HCT116 (cell line): ENCODE data around the gene KATNIP. TPM values are rescaled to one million over a fixed set of nuclear protein-coding genes. Genes with fewer than 3 reads are reported as not detected.

Experiments
- ATAC-seq: fragments of 200-7000 bp; cut with Tn5 transposase; 2 replicates; pipeline ENCODE4 v1.9.1; 2020; ENCODE audit warnings: mild to moderate bottlenecking, moderate library complexity
- BruUV-seq: library from RNA; stranded (reverse); fragments of 400-500 nt; replicated peaks from 2 replicates; lab custom pipeline; 2021; lab: Mats Ljungman, UMichigan
- CTCF ChIA-PET: fragments of 300-600 bp; sonication (Branson Sonifier 250); formaldehyde crosslinking; loops from one replicate; lab custom pipeline; 2021; ENCODE audit warnings: antibody characterized with exemption; lab: Charles Lee
- POLR2A ChIA-PET: fragments of 300-600, 350-600 bp; sonication (Branson Sonifier 250); formaldehyde crosslinking; loops from one replicate; lab custom pipeline; 2021; ENCODE audit warnings: antibody characterized with exemption; lab: Charles Lee
- RAD21 ChIA-PET, 2 experiments: fragments of 300-600 bp; sonication (Branson Sonifier 250); formaldehyde crosslinking; loops; one replicate each; lab custom pipeline; 2023; ENCODE audit warnings: low total read pairs in 2 of 2; ENCODE audit not compliant: uncharacterized antibody in 2 of 2, unreplicated experiment in 2 of 2, low non-redundant PET in 1 of 2; lab: Charles Lee
- DNase-seq: peaks from one replicate; pipeline ENCODE4 v3.0.0-alpha.2; 2010; ENCODE audit warnings: low read depth, low spot score
- H2AFZ ChIP-seq: fragments of 200-600 bp; shearing (Covaris generic), sonication (generic); 2 replicates; pipeline ENCODE4 v1.6.1; 2017; ENCODE audit warnings: low read depth, mixed run types, mixed read lengths, antibody characterized with exemption, low read length; ENCODE audit not compliant: poor library complexity, severe bottlenecking
- H3K27ac ChIP-seq: 2 replicates; pipeline ENCODE4 v1.5.1; 2012; ENCODE audit warnings: low read depth, low read length
- H3K27me3 ChIP-seq: fragments of 200-600 bp; sonication (generic); 2 replicates; pipeline ENCODE4 v1.6.1; 2016; ENCODE audit warnings: mixed run types, low read length, mixed read lengths; ENCODE audit not compliant: insufficient read depth
- H3K36me3 ChIP-seq, 2 experiments: fragments of 200-500 bp in 1 of 2; fragments of 200-600 bp in 1 of 2; sonication (Bioruptor generic) in 1 of 2; sonication (generic) in 1 of 2; 2 replicates each; pipeline versions ENCODE4 v1.5.1 to v1.6.1; 2014 to 2016; ENCODE audit warnings: low read length in 2 of 2, inconsistent platforms in 1 of 2, mixed read lengths in 1 of 2, mixed run types in 1 of 2; ENCODE audit not compliant: insufficient read depth in 2 of 2, control insufficient read depth in 1 of 2
- H3K4me1 ChIP-seq, 2 experiments: fragments of 200-600 bp in 1 of 2; sonication (generic) in 1 of 2; 2 replicates each; pipeline versions ENCODE4 v1.5.1 to v1.6.1; 2012 to 2017; ENCODE audit warnings: low read length in 2 of 2, inconsistent platforms in 1 of 2, mild to moderate bottlenecking in 1 of 2, mixed read lengths in 1 of 2, mixed run types in 1 of 2, moderate library complexity in 1 of 2; ENCODE audit not compliant: insufficient read depth in 2 of 2, control insufficient read depth in 1 of 2
- H3K4me2 ChIP-seq: fragments of 200-600 bp; sonication (generic); 2 replicates; pipeline ENCODE4 v1.6.1; 2017; ENCODE audit warnings: mixed run types, low read length, mixed read lengths
- H3K4me3 ChIP-seq, 2 experiments: fragments of 200-600 bp in 1 of 2; sonication (generic) in 1 of 2; replicated peaks in 1 of 2; 2 replicates each; pipeline ENCODE4 v1.5.1; 2011 to 2016; ENCODE audit warnings: low read length in 2 of 2, control low read depth in 1 of 2, low read depth in 1 of 2, mild to moderate bottlenecking in 1 of 2, mixed read lengths in 1 of 2, mixed run types in 1 of 2
- H3K79me2 ChIP-seq: fragments of 200-600 bp; sonication (generic); 2 replicates; pipeline ENCODE4 v1.6.1; 2017; ENCODE audit warnings: mild to moderate bottlenecking, mixed run types, low read length, moderate library complexity, mixed read lengths; ENCODE audit not compliant: insufficient read depth
- H3K9ac ChIP-seq: fragments of 200-600 bp; sonication (generic); 2 replicates; pipeline ENCODE4 v1.6.1; 2016; ENCODE audit warnings: low read length, mixed read lengths
- H3K9me2 ChIP-seq: fragments of 200-600 bp; sonication (generic), shearing (Covaris generic); 2 replicates; pipeline ENCODE4 v1.6.1; 2017; ENCODE audit warnings: mixed run types, mild to moderate bottlenecking, moderate library complexity; ENCODE audit not compliant: insufficient read depth
- H3K9me3 ChIP-seq, 2 experiments: fragments of 200-500 bp in 1 of 2; fragments of 200-600 bp in 1 of 2; sonication (Bioruptor generic) in 1 of 2; sonication (generic) in 1 of 2; 2 replicates each; pipeline ENCODE4 v1.6.1; 2014 to 2017; ENCODE audit warnings: low read length in 2 of 2, mixed read lengths in 2 of 2, inconsistent platforms in 1 of 2, low read depth in 1 of 2, mild to moderate bottlenecking in 1 of 2, mixed run types in 1 of 2, moderate library complexity in 1 of 2; ENCODE audit not compliant: control insufficient read depth in 1 of 2, insufficient read depth in 1 of 2
- H4K20me1 ChIP-seq: fragments of 200-600 bp; sonication (generic), shearing (Covaris generic); 2 replicates; pipeline ENCODE4 v1.6.1; 2017; ENCODE audit warnings: mixed run types, mild to moderate bottlenecking, moderate library complexity; ENCODE audit not compliant: insufficient read depth
- ELF1 ChIP-seq: IDR thresholded peaks from 2 replicates; pipeline ENCODE4 v1.6.1; 2012; ENCODE audit warnings: low read depth, borderline replicate concordance
- FOSL1 ChIP-seq: IDR thresholded peaks from 2 replicates; pipeline ENCODE4 v1.6.1; 2012; ENCODE audit warnings: low read depth
- JUND ChIP-seq: IDR thresholded peaks from 2 replicates; pipeline ENCODE4 v1.6.1; 2012
- POLR2A ChIP-seq: IDR thresholded peaks from 2 replicates; pipeline ENCODE4 v1.7.0; 2011; ENCODE audit warnings: borderline replicate concordance; ENCODE audit not compliant: insufficient read depth, insufficient read length; ENCODE audit errors: extremely low read depth
- RAD21 ChIP-seq: IDR thresholded peaks from 2 replicates; pipeline ENCODE4 v1.6.1; 2012; ENCODE audit warnings: low read depth, mild to moderate bottlenecking
- SIN3A ChIP-seq: IDR thresholded peaks from 2 replicates; pipeline ENCODE4 v1.6.1; 2012; ENCODE audit warnings: low read depth
- SP1 ChIP-seq: IDR thresholded peaks from 2 replicates; pipeline ENCODE4 v1.6.1; 2012; ENCODE audit warnings: low read depth
- SRF ChIP-seq: IDR thresholded peaks from 2 replicates; pipeline ENCODE4 v1.6.1; 2012; ENCODE audit warnings: low read depth
- YY1 ChIP-seq: IDR thresholded peaks from 2 replicates; pipeline ENCODE4 v1.6.1; 2011; ENCODE audit warnings: low read length, low read depth, moderate library complexity, mild to moderate bottlenecking; ENCODE audit not compliant: insufficient replicate concordance; ENCODE audit errors: extremely low read depth
- intact Hi-C: fragments of 100-400 bp; cut with micrococcal nuclease; formaldehyde crosslinking; loops from 2 replicates; pipeline ENCODE4 v1.10.0; 2022
- total RNA-seq: library from RNA; stranded (reverse); gene quantifications from one replicate; pipeline ENCODE4 v1.2.1, GENCODE V29; 2021; ENCODE audit not compliant: unreplicated experiment
- TF ChIP-seq, protein P1 (sequence below): IDR thresholded peaks from 2 replicates; pipeline ENCODE4 v1.6.1; 2012; ENCODE audit warnings: low read depth
- TF ChIP-seq, protein P2 (sequence below), 3 experiments: fragments of 200-600 bp in 1 of 3; sonication (generic) in 1 of 3; IDR thresholded peaks in 2 of 3; conservative IDR thresholded peaks in 1 of 3; 2 replicates each; pipeline ENCODE4 v1.5.1; 2012 to 2017; ENCODE audit warnings: low read depth in 2 of 3, low read length in 2 of 3, antibody characterized with exemption in 1 of 3, borderline replicate concordance in 1 of 3, control low read depth in 1 of 3, mild to moderate bottlenecking in 1 of 3, mixed read lengths in 1 of 3, mixed run types in 1 of 3, moderate library complexity in 1 of 3; ENCODE audit not compliant: insufficient read depth in 1 of 3

Gene KATNIP
- total RNA-seq, 1 experiment from 2014 or later, result 23.8 TPM

DNA sequence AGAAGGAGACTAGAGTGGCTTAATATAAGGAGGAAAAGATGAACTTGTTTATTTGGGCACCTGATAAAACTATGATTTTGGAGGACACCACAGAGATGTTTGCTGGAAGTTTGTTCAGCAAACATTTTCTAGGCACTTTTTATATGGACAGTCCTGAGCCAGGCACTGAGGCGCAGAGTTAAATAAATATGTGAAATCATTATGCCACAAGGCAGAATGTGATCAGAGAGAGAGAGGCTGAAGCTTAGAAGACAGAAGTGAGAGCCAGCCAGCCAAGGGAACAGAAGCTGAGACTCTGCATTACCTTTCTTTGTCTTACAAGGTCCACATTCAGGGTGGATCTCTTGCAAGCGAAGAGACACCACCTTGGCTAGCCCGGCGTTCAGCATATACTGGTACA lies 21.6 kb upstream of the KATNIP start:
- intact Hi-C loops, result no loop called here
- DNase-seq (no peak), ATAC-seq (no peak)
- no peak overlapping the region for H2AFZ ChIP-seq
- no peak overlapping the region for H3K27ac ChIP-seq
- ChIA-PET RAD21 (no interaction called here), POLR2A (no interaction called here), CTCF (no interaction called here)
- H3K79me2 ChIP-seq, result no peaks in the 10 kb centered on the region
- H3K9me3 ChIP-seq, result no peaks in the 10 kb centered on the region
- no peak overlapping the region for H3K4me3 ChIP-seq
- H3K27me3 ChIP-seq, result no peaks in the 10 kb centered on the region
- TF ChIP-seq YY1, result no peak
- no peak for TF ChIP-seq SP1
- TF ChIP-seq POLR2A, result no peak
- peaks cover 59% of the 10 kb centered on the region in 2 experiments; a peak in 3 of 4 replicates for H3K36me3 ChIP-seq
- BruUV-seq, result no TSS peak
- H3K9me2 ChIP-seq, result no peaks in the 10 kb centered on the region
- H3K9ac ChIP-seq, result no peak overlapping the region
- no peaks in the 10 kb centered on the region for H4K20me1 ChIP-seq
- no peak overlapping the region for H3K4me2 ChIP-seq
- H3K4me1 ChIP-seq, result no peaks in the 10 kb centered on the region

DNA sequence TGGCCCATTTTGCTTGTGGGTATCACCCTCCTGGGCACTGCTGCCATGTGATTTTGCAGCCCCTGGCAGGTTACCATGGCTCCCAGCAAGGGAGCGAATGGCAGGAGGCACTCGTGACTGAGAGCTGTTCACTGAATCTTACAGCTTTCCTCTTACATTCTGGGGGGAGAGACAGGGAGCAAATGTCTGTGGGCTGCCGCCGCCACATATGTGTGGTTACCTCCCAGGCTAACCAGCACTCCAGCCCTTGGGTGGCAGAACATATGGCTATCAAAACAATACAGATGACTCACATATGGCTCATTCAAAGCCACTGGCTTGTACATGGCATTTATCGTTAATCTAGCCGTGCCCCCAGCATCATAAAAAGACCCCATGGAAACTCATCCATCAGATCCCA lies 20.0 kb upstream of the KATNIP start:
- Histone ChIP-seq H2AFZ (no peak overlapping the region), H3K36me3 (peaks cover 55 to 59% of the 10 kb centered on the region in 2 experiments), H3K79me2 (no peaks in the 10 kb centered on the region), H3K9me3 (no peaks in the 10 kb centered on the region), H3K9ac (no peak overlapping the region), H3K4me1 (no peaks in the 10 kb centered on the region), H3K27me3 (no peaks in the 10 kb centered on the region), H3K27ac (no peak overlapping the region), H4K20me1 (no peaks in the 10 kb centered on the region), H3K4me3 (no peak overlapping the region), H3K9me2 (no peaks in the 10 kb centered on the region), H3K4me2 (no peak overlapping the region)
- CTCF ChIA-PET, result no interaction called here
- DNase-seq (no peak), ATAC-seq (no peak)
- RAD21 ChIA-PET, result no interaction called here
- POLR2A ChIA-PET, result no interaction called here
- no TSS peak for BruUV-seq
- no peak for TF ChIP-seq FOSL1
- no peak for TF ChIP-seq ELF1
- no peak for TF ChIP-seq SIN3A
- TF ChIP-seq, protein P1, sequence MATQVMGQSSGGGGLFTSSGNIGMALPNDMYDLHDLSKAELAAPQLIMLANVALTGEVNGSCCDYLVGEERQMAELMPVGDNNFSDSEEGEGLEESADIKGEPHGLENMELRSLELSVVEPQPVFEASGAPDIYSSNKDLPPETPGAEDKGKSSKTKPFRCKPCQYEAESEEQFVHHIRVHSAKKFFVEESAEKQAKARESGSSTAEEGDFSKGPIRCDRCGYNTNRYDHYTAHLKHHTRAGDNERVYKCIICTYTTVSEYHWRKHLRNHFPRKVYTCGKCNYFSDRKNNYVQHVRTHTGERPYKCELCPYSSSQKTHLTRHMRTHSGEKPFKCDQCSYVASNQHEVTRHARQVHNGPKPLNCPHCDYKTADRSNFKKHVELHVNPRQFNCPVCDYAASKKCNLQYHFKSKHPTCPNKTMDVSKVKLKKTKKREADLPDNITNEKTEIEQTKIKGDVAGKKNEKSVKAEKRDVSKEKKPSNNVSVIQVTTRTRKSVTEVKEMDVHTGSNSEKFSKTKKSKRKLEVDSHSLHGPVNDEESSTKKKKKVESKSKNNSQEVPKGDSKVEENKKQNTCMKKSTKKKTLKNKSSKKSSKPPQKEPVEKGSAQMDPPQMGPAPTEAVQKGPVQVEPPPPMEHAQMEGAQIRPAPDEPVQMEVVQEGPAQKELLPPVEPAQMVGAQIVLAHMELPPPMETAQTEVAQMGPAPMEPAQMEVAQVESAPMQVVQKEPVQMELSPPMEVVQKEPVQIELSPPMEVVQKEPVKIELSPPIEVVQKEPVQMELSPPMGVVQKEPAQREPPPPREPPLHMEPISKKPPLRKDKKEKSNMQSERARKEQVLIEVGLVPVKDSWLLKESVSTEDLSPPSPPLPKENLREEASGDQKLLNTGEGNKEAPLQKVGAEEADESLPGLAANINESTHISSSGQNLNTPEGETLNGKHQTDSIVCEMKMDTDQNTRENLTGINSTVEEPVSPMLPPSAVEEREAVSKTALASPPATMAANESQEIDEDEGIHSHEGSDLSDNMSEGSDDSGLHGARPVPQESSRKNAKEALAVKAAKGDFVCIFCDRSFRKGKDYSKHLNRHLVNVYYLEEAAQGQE, result no peak
- TF ChIP-seq JUND, result no peak
- no peak for TF ChIP-seq SP1
- TF ChIP-seq RAD21, result no peak
- no peak for TF ChIP-seq SRF
- TF ChIP-seq, protein P2, sequence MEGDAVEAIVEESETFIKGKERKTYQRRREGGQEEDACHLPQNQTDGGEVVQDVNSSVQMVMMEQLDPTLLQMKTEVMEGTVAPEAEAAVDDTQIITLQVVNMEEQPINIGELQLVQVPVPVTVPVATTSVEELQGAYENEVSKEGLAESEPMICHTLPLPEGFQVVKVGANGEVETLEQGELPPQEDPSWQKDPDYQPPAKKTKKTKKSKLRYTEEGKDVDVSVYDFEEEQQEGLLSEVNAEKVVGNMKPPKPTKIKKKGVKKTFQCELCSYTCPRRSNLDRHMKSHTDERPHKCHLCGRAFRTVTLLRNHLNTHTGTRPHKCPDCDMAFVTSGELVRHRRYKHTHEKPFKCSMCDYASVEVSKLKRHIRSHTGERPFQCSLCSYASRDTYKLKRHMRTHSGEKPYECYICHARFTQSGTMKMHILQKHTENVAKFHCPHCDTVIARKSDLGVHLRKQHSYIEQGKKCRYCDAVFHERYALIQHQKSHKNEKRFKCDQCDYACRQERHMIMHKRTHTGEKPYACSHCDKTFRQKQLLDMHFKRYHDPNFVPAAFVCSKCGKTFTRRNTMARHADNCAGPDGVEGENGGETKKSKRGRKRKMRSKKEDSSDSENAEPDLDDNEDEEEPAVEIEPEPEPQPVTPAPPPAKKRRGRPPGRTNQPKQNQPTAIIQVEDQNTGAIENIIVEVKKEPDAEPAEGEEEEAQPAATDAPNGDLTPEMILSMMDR (IDR thresholded peaks at IDR 0.05 in 2 of 3, conservative IDR thresholded peaks at IDR 0.05 in 1 of 3; ENCODE audit: borderline replicate concordance in 1 of 3, insufficient read depth in 1 of 3, low read depth in 2 of 3, low read length in 2 of 3), result no peak
- intact Hi-C loops, result no loop called here
